SK-N-SH treated with all-trans-retinoic acid at 6 μM for 48 hours (cell line): ENCODE results near the gene DDX54.

Source experiments
- ARNTL ChIP-seq: fragments of 450-650 bp; formaldehyde crosslinking; IDR thresholded peaks from 2 replicates; pipeline ENCODE4 v1.5.0; 2020; ENCODE audit warnings: low read depth, mild to moderate bottlenecking, moderate library complexity, borderline replicate concordance
- BACH2 ChIP-seq: fragments of 250-450 bp; sonication (Bioruptor Pico); IDR thresholded peaks from 2 replicates; pipeline ENCODE4 v1.9.0; 2021; ENCODE audit warnings: mild to moderate bottlenecking, borderline replicate concordance
- CREB5 ChIP-seq: fragments of 250-450 bp; sonication (Bioruptor Pico); IDR thresholded peaks from 2 replicates; pipeline ENCODE4 v1.5.1; 2020; ENCODE audit warnings: low read depth, mild to moderate bottlenecking, moderate library complexity
- ESRRG ChIP-seq: fragments of 250-450 bp; sonication (Bioruptor Pico); IDR thresholded peaks from 2 replicates; pipeline ENCODE4 v1.6.1; 2021; ENCODE audit warnings: mild to moderate bottlenecking
- GLIS3 ChIP-seq: fragments of 250-450 bp; sonication (Bioruptor Pico); IDR thresholded peaks from 2 replicates; pipeline ENCODE4 v1.5.0; 2020; ENCODE audit warnings: mild to moderate bottlenecking, moderate library complexity
- ISL1 ChIP-seq: fragments of 250-450 bp; sonication (Bioruptor Pico); IDR thresholded peaks from 2 replicates; pipeline ENCODE4 v2.1.2; 2022; ENCODE audit warnings: mild to moderate bottlenecking, moderate library complexity
- PATZ1 ChIP-seq: fragments of 250-450 bp; sonication (Bioruptor Pico); IDR thresholded peaks from 2 replicates; pipeline ENCODE4 v1.8.0; 2020; ENCODE audit warnings: mild to moderate bottlenecking, moderate library complexity, borderline replicate concordance
- RARB ChIP-seq: fragments of 250-450 bp; sonication (Bioruptor Pico); IDR thresholded peaks from 2 replicates; pipeline ENCODE4 v1.8.0; 2021; ENCODE audit warnings: mild to moderate bottlenecking, moderate library complexity
- SNAI2 ChIP-seq: fragments of 250-450 bp; sonication (Bioruptor Pico); IDR thresholded peaks from 2 replicates; pipeline ENCODE4 v1.5.0; 2020; ENCODE audit warnings: mild to moderate bottlenecking, moderate library complexity
- ZFP30 ChIP-seq: fragments of 450-650 bp; formaldehyde crosslinking; IDR thresholded peaks from 2 replicates; pipeline ENCODE4 v1.5.0; 2022; ENCODE audit warnings: mild to moderate bottlenecking, moderate library complexity
- TF ChIP-seq, protein P1 (sequence below): fragments of 250-450 bp; sonication (Bioruptor Pico); IDR thresholded peaks from 2 replicates; pipeline ENCODE4 v1.8.0; 2021; ENCODE audit warnings: low read depth, mild to moderate bottlenecking, moderate library complexity, borderline replicate concordance
- TF ChIP-seq, protein P2 (sequence below): fragments of 250-450 bp; sonication (Bioruptor Pico); IDR thresholded peaks from 2 replicates; pipeline ENCODE4 v1.5.1; 2021; ENCODE audit warnings: mild to moderate bottlenecking, moderate library complexity

GRCh38 chr12:113224955-113225354 is 39.7 kb upstream of the DDX54 start:
- TF ChIP-seq, protein P1, sequence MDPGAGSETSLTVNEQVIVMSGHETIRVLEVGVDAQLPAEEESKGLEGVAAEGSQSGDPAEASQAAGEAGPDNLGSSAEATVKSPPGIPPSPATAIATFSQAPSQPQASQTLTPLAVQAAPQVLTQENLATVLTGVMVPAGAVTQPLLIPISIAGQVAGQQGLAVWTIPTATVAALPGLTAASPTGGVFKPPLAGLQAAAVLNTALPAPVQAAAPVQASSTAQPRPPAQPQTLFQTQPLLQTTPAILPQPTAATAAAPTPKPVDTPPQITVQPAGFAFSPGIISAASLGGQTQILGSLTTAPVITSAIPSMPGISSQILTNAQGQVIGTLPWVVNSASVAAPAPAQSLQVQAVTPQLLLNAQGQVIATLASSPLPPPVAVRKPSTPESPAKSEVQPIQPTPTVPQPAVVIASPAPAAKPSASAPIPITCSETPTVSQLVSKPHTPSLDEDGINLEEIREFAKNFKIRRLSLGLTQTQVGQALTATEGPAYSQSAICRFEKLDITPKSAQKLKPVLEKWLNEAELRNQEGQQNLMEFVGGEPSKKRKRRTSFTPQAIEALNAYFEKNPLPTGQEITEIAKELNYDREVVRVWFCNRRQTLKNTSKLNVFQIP: no peak
- no peak for TF ChIP-seq ZFP30 (CRISPR knock-in tag)
- no peak for TF ChIP-seq PATZ1 (CRISPR knock-in tag)
- no peak for TF ChIP-seq RARB (CRISPR knock-in tag)
- TF ChIP-seq, protein P2, sequence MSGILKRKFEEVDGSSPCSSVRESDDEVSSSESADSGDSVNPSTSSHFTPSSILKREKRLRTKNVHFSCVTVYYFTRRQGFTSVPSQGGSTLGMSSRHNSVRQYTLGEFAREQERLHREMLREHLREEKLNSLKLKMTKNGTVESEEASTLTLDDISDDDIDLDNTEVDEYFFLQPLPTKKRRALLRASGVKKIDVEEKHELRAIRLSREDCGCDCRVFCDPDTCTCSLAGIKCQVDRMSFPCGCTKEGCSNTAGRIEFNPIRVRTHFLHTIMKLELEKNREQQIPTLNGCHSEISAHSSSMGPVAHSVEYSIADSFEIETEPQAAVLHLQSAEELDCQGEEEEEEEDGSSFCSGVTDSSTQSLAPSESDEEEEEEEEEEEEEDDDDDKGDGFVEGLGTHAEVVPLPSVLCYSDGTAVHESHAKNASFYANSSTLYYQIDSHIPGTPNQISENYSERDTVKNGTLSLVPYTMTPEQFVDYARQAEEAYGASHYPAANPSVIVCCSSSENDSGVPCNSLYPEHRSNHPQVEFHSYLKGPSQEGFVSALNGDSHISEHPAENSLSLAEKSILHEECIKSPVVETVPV (CRISPR knock-in tag): no peak
- no peak for TF ChIP-seq GLIS3 (CRISPR knock-in tag)
- no peak for TF ChIP-seq BACH2 (CRISPR knock-in tag)
- no peak for TF ChIP-seq ISL1 (CRISPR knock-in tag)
- no peak for TF ChIP-seq ARNTL (CRISPR knock-in tag)
- TF ChIP-seq CREB5: no peak
- no peak for TF ChIP-seq ESRRG (CRISPR knock-in tag)
- no peak for TF ChIP-seq SNAI2 (CRISPR knock-in tag)
